GM12878 (cell line): ENCODE measurements around the gene NLRC5. TPM values are rescaled to one million over a fixed set of nuclear protein-coding genes. Genes with fewer than 3 reads are reported as not detected.

Experiments used
- ATAC-seq: fragments of 200-7000 bp; cut with Tn5 transposase; 3 replicates; pipeline ENCODE4 v1.9.1; 2020; ENCODE audit warnings: mild to moderate bottlenecking, moderate library complexity
- BruUV-seq: library from RNA; stranded (reverse); fragments of 400-500 nt; replicated peaks from 2 replicates; lab custom pipeline; 2021; lab: Mats Ljungman, UMichigan
- CTCF ChIA-PET: fragments of 300-600 bp; sonication (Branson Sonifier 250); formaldehyde crosslinking; extraction: SDS; loops from one replicate; lab custom pipeline; 2021; ENCODE audit warnings: inconsistent platforms; lab: Yijun Ruan, JAX
- POLR2A ChIA-PET: fragments of 350-600 bp; formaldehyde crosslinking; extraction: SDS; loops from one replicate; lab custom pipeline; 2021; ENCODE audit warnings: inconsistent platforms; lab: Charles Lee
- RAD21 ChIA-PET: fragments of 300-600 bp; sonication (Branson Sonifier 250); formaldehyde crosslinking; loops from one replicate; lab custom pipeline; 2023; ENCODE audit warnings: antibody characterized with exemption; ENCODE audit not compliant: unreplicated experiment; lab: Charles Lee
- SMC1A ChIA-PET: fragments of 300-600 bp; sonication (Branson Sonifier 250); formaldehyde crosslinking; loops from one replicate; lab custom pipeline; 2023; ENCODE audit not compliant: unreplicated experiment, uncharacterized antibody; lab: Charles Lee
- DNase-seq: peaks from one replicate; pipeline ENCODE4 v3.0.0-alpha.2; 2011; ENCODE audit warnings: low read depth, low spot score
- FAIRE-seq: peaks from 3 replicates; lab custom pipeline; 2011; peaks lifted over from hg19 to GRCh38; lab: Jason Lieb, UNC
- H2AFZ ChIP-seq: 2 replicates; pipeline ENCODE4 v1.6.0; 2011; ENCODE audit warnings: low read depth, low read length, control low read depth; ENCODE audit not compliant: control insufficient read depth
- H3K27ac ChIP-seq: 2 replicates; pipeline ENCODE4 v1.5.1; 2011; ENCODE audit warnings: control low read depth; ENCODE audit not compliant: control insufficient read depth, insufficient read depth
- H3K27me3 ChIP-seq, 2 experiments: replicated peaks in 1 of 2; 2 replicates each; pipeline versions ENCODE4 v1.6.0 to v1.6.1; 2011; ENCODE audit warnings: low read length in 1 of 2; ENCODE audit not compliant: control insufficient read depth in 2 of 2, insufficient read depth in 2 of 2
- H3K36me3 ChIP-seq, 2 experiments: 2 replicates each; pipeline ENCODE4 v1.5.1; 2011; ENCODE audit warnings: low read length in 1 of 2; ENCODE audit not compliant: control insufficient read depth in 2 of 2, insufficient read depth in 2 of 2
- H3K4me1 ChIP-seq: 2 replicates; pipeline ENCODE4 v1.6.1; 2011; ENCODE audit warnings: mild to moderate bottlenecking, low read length, moderate library complexity, mixed read lengths; ENCODE audit not compliant: control insufficient read depth, insufficient read depth
- H3K4me2 ChIP-seq: 2 replicates; pipeline ENCODE4 v1.6.0; 2011; ENCODE audit warnings: control low read depth; ENCODE audit not compliant: control insufficient read depth, insufficient read depth
- H3K4me3 ChIP-seq: fragments of 200-600 bp; sonication (generic); 2 replicates; pipeline ENCODE4 v1.5.1; 2016
- H3K79me2 ChIP-seq: 2 replicates; pipeline ENCODE4 v1.6.0; 2011; ENCODE audit warnings: low read length; ENCODE audit not compliant: control insufficient read depth, insufficient read depth
- H3K9ac ChIP-seq: 2 replicates; pipeline ENCODE4 v1.8.0; 2011; ENCODE audit warnings: low read length, control low read depth, mixed read lengths; ENCODE audit not compliant: control insufficient read depth, insufficient read depth
- H3K9me3 ChIP-seq: replicated peaks from 3 replicates; pipeline ENCODE4 v1.5.1; 2011; ENCODE audit warnings: mild to moderate bottlenecking, low read length; ENCODE audit not compliant: control insufficient read depth, insufficient read depth
- H4K20me1 ChIP-seq: 2 replicates; pipeline ENCODE4 v1.6.0; 2011; ENCODE audit not compliant: control insufficient read depth, insufficient read depth
- BCL11A ChIP-seq: IDR thresholded peaks from 2 replicates; pipeline ENCODE4 v1.6.1; 2011; ENCODE audit warnings: low read depth, low read length
- CBX3 ChIP-seq: fragments of 200-600 bp; sonication (generic); IDR thresholded peaks from 2 replicates; pipeline ENCODE4 v1.6.1; 2016; ENCODE audit warnings: low read depth, borderline replicate concordance
- GATAD2B ChIP-seq: fragments of 450-650 bp; conservative IDR thresholded peaks from 2 replicates; pipeline ENCODE4 v1.6.1; 2017; ENCODE audit warnings: low read depth, mild to moderate bottlenecking, moderate library complexity
- IKZF1 ChIP-seq: fragments of 450-650 bp; conservative IDR thresholded peaks from 2 replicates; pipeline ENCODE4 v1.6.1; 2017; ENCODE audit warnings: antibody characterized with exemption, mild to moderate bottlenecking
- PAX5 ChIP-seq: IDR thresholded peaks from 2 replicates; pipeline ENCODE4 v1.6.1; 2011; ENCODE audit warnings: low read depth, low read length, borderline replicate concordance
- PML ChIP-seq: IDR thresholded peaks from 2 replicates; pipeline ENCODE4 v1.6.1; 2012; ENCODE audit warnings: low read length, inconsistent platforms
- RFX5 ChIP-seq: IDR thresholded peaks from 2 replicates; pipeline ENCODE4 v1.6.1; 2011; ENCODE audit warnings: low read depth, low read length, improper control_type of control experiment
- SMARCA5 ChIP-seq: fragments of 450-650 bp; IDR thresholded peaks from 2 replicates; pipeline ENCODE4 v1.6.1; 2017; ENCODE audit warnings: mild to moderate bottlenecking
- WGBS: methylation state at CpG from one replicate; pipeline ENCODE4 v1.1.6; 2016; ENCODE audit warnings: low lambda C conversion rate; ENCODE audit not compliant: insufficient replicate concordance, insufficient coverage; ENCODE audit errors: missing lambda C conversion rate; 5-methylcytosine and 5-hydroxymethylcytosine counted together
- in situ Hi-C: fragments of 300-500 bp; cut with MboI; formaldehyde crosslinking; loops from 9 replicates; pipeline ENCODE4 v1.14.3; 2018; ENCODE audit warnings: mixed read lengths
- intact Hi-C: fragments of 100-400 bp; cut with micrococcal nuclease; formaldehyde crosslinking; loops from one replicate; pipeline ENCODE4 v1.14.2; 2022; ENCODE audit not compliant: unreplicated experiment
- polyA plus RNA-seq, 11 experiments: library from polyadenylated mRNA; depleted of rRNA in 4 of 11; unstranded in 6 of 11; stranded (reverse) in 5 of 11; fragments of >200 nt; fragmentation: Nextera tagmentation in 4 of 11; fragmentation: Illumina TruSeq in 1 of 11; extraction: Ambion mirVana in 4 of 11; extraction: Trizol in 1 of 11; gene quantifications; 1 replicate in 1 of 11; 2 replicates in 10 of 11; pipeline versions ENCODE4 v1.2.1 to v1.2.3, GENCODE V29; 2011 to 2016; ENCODE audit warnings: inconsistent platforms in 2 of 11, missing spikeins in 2 of 11, low read depth in 1 of 11
- total RNA-seq, 4 experiments: library from RNA; depleted of rRNA in 3 of 4; stranded (reverse); fragments of >200 nt in 3 of 4; fragmentation: Illumina TruSeq in 1 of 4; extraction: Trizol in 1 of 4; gene quantifications; 2 replicates each; pipeline versions ENCODE4 v1.2.1 to v1.2.3, GENCODE V29; 2013 to 2021
- TF ChIP-seq, protein P1 (sequence below): fragments of 450-650 bp; IDR thresholded peaks from 2 replicates; pipeline ENCODE4 v1.6.1; 2016; ENCODE audit warnings: mild to moderate bottlenecking
- TF ChIP-seq, protein P2 (sequence below): IDR thresholded peaks from 2 replicates; pipeline ENCODE4 v1.6.1; 2012; ENCODE audit warnings: low read length, inconsistent platforms
- TF ChIP-seq, protein P3 (sequence below): fragments of 450-650 bp; formaldehyde crosslinking; IDR thresholded peaks from 2 replicates; pipeline ENCODE4 v1.4.0; 2020; ENCODE audit warnings: mild to moderate bottlenecking, moderate library complexity
- TF ChIP-seq, protein P4 (sequence below): IDR thresholded peaks from 2 replicates; pipeline ENCODE4 v1.6.1; 2011; ENCODE audit warnings: borderline replicate concordance, low read depth, mild to moderate bottlenecking, moderate library complexity, mixed read lengths, low read length; ENCODE audit not compliant: insufficient read depth; ENCODE audit errors: extremely low read length
- TF ChIP-seq, protein P5 (sequence below): fragments of 450-650 bp; IDR thresholded peaks from 2 replicates; pipeline ENCODE4 v1.6.1; 2018; ENCODE audit warnings: borderline replicate concordance, mild to moderate bottlenecking; ENCODE audit not compliant: partially characterized antibody

The NLRC5 gene
- total and polyA plus RNA-seq, 10 of the 15 experiments (the other 5 are each of a cell fraction or from before 2014, with no cell fraction given) = 13.1 to 105 (median 57.3) TPM

DNA sequence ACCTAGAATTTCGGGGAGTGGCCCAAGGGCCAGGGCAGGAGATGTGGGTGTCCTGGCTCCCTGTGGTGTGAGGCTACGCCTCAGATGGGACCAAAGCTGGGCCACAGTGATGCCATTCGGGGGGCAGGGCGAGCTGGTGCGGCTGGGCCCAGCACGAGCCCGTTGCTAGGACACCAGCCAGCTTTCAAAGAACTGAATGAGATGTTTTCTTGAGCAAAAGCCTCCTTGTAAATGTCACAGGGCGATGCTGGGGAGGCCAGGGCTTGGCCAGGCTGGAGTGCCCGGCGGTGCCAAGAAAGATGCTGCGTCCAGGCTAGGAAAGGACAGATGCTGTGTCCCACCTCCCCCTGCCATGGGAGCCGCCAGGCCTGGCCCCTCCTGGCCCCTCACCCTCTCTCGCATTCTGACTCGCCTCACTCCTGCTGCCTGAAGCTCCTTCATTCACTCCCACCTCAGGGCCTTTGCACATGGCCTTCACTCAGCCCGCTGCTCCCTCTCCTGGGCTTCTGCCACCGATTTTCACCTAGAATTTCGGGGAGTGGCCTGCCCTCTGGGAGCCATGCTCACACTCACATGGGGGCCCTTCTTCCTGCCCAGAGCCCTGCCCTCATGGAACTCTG, 142.1 kb downstream of the NLRC5 start:
- in situ Hi-C loops (no loop called here), intact Hi-C loops (no loop called here)
- Histone ChIP-seq H4K20me1 (no peaks in the 10 kb centered on the region), H2AFZ (no peak overlapping the region), H3K9me3 (no peaks in the 10 kb centered on the region), H3K79me2 (no peaks in the 10 kb centered on the region), H3K36me3 (no peaks in the 10 kb centered on the region), H3K4me3 (no peak overlapping the region), H3K4me2 (no peak overlapping the region), H3K9ac (no peak overlapping the region), H3K4me1 (peaks cover 38% of the 10 kb centered on the region), H3K27ac (no peak overlapping the region), H3K27me3 (no peaks in the 10 kb centered on the region)
- ChIA-PET SMC1A (no interaction called here), CTCF (interaction anchor here (1.5 kb wide), 1 partner anchor 35 kb away, joined by 3 read pairs; no protein-coding TSS in a partner anchor), RAD21 (no interaction called here), POLR2A (no interaction called here)
- WGBS = 61% methylated on average over 17 of the region's 17 CpGs
- no peak for DNase-seq
- no TSS peak for BruUV-seq
- FAIRE-seq = no peak
- no peak for ATAC-seq
- no peak for TF ChIP-seq CBX3
- no peak for TF ChIP-seq BCL11A
- no peak for TF ChIP-seq RFX5
- TF ChIP-seq GATAD2B = no peak
- TF ChIP-seq PAX5 = no peak
- TF ChIP-seq, protein P1, sequence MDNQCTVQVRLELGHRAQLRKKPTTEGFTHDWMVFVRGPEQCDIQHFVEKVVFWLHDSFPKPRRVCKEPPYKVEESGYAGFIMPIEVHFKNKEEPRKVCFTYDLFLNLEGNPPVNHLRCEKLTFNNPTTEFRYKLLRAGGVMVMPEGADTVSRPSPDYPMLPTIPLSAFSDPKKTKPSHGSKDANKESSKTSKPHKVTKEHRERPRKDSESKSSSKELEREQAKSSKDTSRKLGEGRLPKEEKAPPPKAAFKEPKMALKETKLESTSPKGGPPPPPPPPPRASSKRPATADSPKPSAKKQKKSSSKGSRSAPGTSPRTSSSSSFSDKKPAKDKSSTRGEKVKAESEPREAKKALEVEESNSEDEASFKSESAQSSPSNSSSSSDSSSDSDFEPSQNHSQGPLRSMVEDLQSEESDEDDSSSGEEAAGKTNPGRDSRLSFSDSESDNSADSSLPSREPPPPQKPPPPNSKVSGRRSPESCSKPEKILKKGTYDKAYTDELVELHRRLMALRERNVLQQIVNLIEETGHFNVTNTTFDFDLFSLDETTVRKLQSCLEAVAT = no peak
- TF ChIP-seq, protein P2, sequence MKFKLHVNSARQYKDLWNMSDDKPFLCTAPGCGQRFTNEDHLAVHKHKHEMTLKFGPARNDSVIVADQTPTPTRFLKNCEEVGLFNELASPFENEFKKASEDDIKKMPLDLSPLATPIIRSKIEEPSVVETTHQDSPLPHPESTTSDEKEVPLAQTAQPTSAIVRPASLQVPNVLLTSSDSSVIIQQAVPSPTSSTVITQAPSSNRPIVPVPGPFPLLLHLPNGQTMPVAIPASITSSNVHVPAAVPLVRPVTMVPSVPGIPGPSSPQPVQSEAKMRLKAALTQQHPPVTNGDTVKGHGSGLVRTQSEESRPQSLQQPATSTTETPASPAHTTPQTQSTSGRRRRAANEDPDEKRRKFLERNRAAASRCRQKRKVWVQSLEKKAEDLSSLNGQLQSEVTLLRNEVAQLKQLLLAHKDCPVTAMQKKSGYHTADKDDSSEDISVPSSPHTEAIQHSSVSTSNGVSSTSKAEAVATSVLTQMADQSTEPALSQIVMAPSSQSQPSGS = no peak
- TF ChIP-seq IKZF1 = no peak
- TF ChIP-seq PML = no peak
- TF ChIP-seq, protein P3, sequence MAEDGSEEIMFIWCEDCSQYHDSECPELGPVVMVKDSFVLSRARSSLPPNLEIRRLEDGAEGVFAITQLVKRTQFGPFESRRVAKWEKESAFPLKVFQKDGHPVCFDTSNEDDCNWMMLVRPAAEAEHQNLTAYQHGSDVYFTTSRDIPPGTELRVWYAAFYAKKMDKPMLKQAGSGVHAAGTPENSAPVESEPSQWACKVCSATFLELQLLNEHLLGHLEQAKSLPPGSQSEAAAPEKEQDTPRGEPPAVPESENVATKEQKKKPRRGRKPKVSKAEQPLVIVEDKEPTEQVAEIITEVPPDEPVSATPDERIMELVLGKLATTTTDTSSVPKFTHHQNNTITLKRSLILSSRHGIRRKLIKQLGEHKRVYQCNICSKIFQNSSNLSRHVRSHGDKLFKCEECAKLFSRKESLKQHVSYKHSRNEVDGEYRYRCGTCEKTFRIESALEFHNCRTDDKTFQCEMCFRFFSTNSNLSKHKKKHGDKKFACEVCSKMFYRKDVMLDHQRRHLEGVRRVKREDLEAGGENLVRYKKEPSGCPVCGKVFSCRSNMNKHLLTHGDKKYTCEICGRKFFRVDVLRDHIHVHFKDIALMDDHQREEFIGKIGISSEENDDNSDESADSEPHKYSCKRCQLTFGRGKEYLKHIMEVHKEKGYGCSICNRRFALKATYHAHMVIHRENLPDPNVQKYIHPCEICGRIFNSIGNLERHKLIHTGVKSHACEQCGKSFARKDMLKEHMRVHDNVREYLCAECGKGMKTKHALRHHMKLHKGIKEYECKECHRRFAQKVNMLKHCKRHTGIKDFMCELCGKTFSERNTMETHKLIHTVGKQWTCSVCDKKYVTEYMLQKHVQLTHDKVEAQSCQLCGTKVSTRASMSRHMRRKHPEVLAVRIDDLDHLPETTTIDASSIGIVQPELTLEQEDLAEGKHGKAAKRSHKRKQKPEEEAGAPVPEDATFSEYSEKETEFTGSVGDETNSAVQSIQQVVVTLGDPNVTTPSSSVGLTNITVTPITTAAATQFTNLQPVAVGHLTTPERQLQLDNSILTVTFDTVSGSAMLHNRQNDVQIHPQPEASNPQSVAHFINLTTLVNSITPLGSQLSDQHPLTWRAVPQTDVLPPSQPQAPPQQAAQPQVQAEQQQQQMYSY (CRISPR knock-in tag) = no peak
- TF ChIP-seq, protein P4, sequence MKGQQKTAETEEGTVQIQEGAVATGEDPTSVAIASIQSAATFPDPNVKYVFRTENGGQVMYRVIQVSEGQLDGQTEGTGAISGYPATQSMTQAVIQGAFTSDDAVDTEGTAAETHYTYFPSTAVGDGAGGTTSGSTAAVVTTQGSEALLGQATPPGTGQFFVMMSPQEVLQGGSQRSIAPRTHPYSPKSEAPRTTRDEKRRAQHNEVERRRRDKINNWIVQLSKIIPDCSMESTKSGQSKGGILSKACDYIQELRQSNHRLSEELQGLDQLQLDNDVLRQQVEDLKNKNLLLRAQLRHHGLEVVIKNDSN = no peak
- TF ChIP-seq, protein P5, sequence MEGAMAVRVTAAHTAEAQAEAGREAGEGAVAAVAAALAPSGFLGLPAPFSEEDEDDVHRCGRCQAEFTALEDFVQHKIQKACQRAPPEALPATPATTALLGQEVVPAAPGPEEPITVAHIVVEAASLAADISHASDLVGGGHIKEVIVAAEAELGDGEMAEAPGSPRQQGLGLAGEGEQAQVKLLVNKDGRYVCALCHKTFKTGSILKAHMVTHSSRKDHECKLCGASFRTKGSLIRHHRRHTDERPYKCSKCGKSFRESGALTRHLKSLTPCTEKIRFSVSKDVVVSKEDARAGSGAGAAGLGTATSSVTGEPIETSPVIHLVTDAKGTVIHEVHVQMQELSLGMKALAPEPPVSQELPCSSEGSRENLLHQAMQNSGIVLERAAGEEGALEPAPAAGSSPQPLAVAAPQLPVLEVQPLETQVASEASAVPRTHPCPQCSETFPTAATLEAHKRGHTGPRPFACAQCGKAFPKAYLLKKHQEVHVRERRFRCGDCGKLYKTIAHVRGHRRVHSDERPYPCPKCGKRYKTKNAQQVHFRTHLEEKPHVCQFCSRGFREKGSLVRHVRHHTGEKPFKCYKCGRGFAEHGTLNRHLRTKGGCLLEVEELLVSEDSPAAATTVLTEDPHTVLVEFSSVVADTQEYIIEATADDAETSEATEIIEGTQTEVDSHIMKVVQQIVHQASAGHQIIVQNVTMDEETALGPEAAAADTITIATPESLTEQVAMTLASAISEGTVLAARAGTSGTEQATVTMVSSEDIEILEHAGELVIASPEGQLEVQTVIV = no peak
- no peak for TF ChIP-seq SMARCA5
